ENCODE results near the gene PINLYP. TPM values are rescaled to one million over a fixed set of nuclear protein-coding genes. Genes with fewer than 3 reads are reported as not detected.
A peak's percentile ranks its signal among the peaks of the same experiment; 100 is the strongest.

PINLYP gene
- total RNA-seq, 2 experiments from 2014 or later: 9.7 to 12.3 TPM

DNA sequence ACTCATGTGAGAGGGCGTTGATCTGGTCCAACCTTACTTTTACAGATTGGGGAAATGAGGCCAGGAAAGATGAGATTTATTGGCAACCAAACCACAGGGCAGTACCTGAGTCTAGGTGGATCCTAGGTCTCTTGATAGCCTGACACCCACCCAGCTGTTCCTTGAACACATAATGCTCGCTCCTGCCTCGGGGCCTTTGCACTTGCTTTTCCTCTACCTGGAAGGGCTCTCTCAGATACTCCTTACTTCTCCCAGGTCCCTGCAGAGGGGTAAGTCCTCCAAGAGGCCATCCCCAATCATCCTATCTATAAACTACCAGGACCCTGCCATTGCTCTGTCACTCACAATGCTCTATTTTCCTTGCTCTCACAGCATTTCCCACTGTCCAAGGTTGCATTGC, 35.2 kb upstream of the PINLYP start:
- TF ChIP-seq, protein P1, sequence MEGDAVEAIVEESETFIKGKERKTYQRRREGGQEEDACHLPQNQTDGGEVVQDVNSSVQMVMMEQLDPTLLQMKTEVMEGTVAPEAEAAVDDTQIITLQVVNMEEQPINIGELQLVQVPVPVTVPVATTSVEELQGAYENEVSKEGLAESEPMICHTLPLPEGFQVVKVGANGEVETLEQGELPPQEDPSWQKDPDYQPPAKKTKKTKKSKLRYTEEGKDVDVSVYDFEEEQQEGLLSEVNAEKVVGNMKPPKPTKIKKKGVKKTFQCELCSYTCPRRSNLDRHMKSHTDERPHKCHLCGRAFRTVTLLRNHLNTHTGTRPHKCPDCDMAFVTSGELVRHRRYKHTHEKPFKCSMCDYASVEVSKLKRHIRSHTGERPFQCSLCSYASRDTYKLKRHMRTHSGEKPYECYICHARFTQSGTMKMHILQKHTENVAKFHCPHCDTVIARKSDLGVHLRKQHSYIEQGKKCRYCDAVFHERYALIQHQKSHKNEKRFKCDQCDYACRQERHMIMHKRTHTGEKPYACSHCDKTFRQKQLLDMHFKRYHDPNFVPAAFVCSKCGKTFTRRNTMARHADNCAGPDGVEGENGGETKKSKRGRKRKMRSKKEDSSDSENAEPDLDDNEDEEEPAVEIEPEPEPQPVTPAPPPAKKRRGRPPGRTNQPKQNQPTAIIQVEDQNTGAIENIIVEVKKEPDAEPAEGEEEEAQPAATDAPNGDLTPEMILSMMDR (IDR thresholded peaks at IDR 0.05): no peak
- POLR2A ChIA-PET: no interaction called here
- intact Hi-C loops (cut with micrococcal nuclease): no loop called here
- ATAC-seq (no peak), DNase-seq (no peak)
- H3K27me3 Mint-ChIP-seq: no peaks in the 10 kb centered on the region
- H3K4me3 Mint-ChIP-seq: no peak overlapping the region
- peaks cover under 1% of the 10 kb centered on the region for H3K4me1 Mint-ChIP-seq (ENCODE audit: low read depth)
- H3K36me3 Mint-ChIP-seq (ENCODE audit: low read depth): peaks cover 38% of the 10 kb centered on the region
- CTCF ChIA-PET: interaction anchor here (1.9 kb wide), 1 partner anchor 15 kb away, joined by 8 read pairs; no protein-coding TSS in a partner anchor
- H3K9me3 Mint-ChIP-seq: peaks cover 3% of the 10 kb centered on the region
- no peak overlapping the region for H3K27ac Mint-ChIP-seq

DNA sequence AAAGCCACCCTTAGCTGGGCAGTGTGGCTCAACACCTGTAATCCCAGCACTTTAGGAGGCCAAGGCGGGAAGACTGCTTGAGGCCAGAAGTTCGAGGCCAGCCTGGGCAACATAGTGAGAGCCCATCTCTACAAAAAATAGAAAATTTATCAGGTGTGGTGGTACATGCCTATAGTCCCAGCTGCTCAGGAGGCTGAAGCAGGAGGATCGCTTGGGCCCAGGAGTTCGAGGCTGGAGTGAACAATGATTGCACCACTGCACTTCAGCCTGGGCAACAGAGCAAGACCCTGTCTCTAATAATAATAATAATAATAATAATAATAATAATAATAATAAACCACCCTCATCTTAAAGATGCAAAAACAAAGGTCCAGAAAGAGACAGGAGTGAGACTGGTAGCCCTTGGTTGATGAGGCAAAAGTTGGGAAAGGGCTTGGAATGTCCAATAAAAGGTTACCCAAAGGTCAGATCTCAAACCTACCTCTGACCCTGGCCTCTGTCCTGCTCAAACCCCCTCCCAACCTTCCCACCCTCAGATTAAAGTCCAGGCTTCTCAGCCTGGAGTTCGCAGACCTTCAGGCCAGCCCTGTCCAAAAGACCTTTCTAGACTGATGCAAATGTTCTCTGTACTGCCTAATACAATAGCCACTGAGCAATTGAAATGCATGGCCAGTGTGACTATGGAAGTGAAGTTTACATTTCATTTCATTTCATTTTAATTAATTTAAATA, 33.5 kb upstream of the PINLYP start:
- intact Hi-C loops (cut with micrococcal nuclease): no loop called here
- H3K27ac Mint-ChIP-seq: no peak overlapping the region

DNA sequence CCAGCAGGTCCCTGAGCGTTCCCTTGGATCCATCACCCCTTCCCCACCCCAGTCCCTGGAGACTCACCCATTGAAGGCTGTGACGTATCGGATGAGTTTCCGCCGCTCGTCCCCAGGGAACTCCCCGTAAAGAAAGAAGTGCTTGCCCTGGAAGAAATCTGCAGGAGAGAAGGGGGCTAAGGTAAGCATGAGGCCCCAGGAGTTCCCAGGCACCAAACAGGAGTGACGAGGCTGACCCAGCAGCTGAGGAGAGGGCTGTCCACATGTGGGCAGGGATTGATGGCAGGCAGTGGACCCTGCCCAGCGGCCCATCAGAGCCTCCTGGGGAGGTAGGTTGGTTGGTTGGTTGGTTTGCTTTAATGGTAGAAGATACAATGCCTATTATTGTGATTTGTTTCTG, 31.5 kb upstream of the PINLYP start:
- H3K4me3 Mint-ChIP-seq: no peak overlapping the region

More for the DNA sequence above, 33.5 kb upstream of the PINLYP start:
- Mint-ChIP-seq H3K4me3 (no peak overlapping the region), H3K9me3 (peaks cover 3% of the 10 kb centered on the region), H3K27me3 (no peaks in the 10 kb centered on the region), H3K4me1 (ENCODE audit: low read depth) (no peaks in the 10 kb centered on the region), H3K36me3 (ENCODE audit: low read depth) (peaks cover 38% of the 10 kb centered on the region)
- DNase-seq: no peak
- ChIA-PET CTCF (interaction anchor here (1.9 kb wide), 1 partner anchor 13 kb away, joined by 8 read pairs; no protein-coding TSS in a partner anchor), POLR2A (interaction anchor here (1.3 kb wide), 1 partner anchor 11 kb away, joined by 3 read pairs; no protein-coding TSS in a partner anchor)
- ATAC-seq: no peak
- TF ChIP-seq, protein P1 (IDR thresholded peaks at IDR 0.05): no peak

DNA sequence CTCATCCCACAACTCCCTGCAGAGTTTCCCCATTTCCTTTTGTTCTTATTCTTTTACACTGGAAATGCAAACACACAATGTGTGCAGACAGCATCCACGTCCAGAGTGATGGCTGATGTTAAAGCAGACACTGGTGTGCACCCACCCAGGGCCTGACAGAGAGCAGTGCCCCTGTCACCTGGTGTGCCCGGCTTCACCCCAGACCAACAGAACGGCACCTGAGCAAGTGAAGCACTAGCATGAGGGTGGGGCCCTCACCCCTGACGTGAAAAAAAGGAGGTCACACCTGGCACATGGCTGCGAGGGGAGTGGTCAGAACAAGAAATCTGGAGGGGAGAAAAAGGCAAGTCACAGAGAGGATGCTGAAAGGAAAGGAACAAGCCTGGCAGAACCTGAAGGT, 30.3 kb upstream of the PINLYP start:
- TF ChIP-seq, protein P1 (IDR thresholded peaks at IDR 0.05): no peak
- intact Hi-C loops (cut with micrococcal nuclease): no loop called here
- Mint-ChIP-seq H3K4me1 (ENCODE audit: low read depth) (no peaks in the 10 kb centered on the region), H3K36me3 (ENCODE audit: low read depth) (peaks cover 15% of the 10 kb centered on the region), H3K27me3 (no peaks in the 10 kb centered on the region), H3K27ac (peak overlapping the region; percentile 55), H3K4me3 (no peak overlapping the region), H3K9me3 (no peaks in the 10 kb centered on the region)
- DNase-seq (no peak), ATAC-seq (no peak)
- CTCF ChIA-PET: interaction anchor here (1.9 kb wide), 1 partner anchor 10 kb away, joined by 9 read pairs; no protein-coding TSS in a partner anchor
- POLR2A ChIA-PET: no interaction called here

More for the DNA sequence above, 31.5 kb upstream of the PINLYP start:
- H3K27me3 Mint-ChIP-seq: no peaks in the 10 kb centered on the region
- H3K4me1 Mint-ChIP-seq (ENCODE audit: low read depth): no peaks in the 10 kb centered on the region
- CTCF ChIA-PET: interaction anchor here (1.4 to 1.9 kb wide), 2 partner anchors 11 to 16 kb away, joined by 3 to 9 read pairs; no protein-coding TSS in a partner anchor
- intact Hi-C loops (cut with micrococcal nuclease): no loop called here
- POLR2A ChIA-PET: no interaction called here
- TF ChIP-seq, protein P1 (IDR thresholded peaks at IDR 0.05): no peak
- ATAC-seq (no peak), DNase-seq (no peak)
- no peak overlapping the region for H3K27ac Mint-ChIP-seq
- peaks cover 3% of the 10 kb centered on the region for H3K9me3 Mint-ChIP-seq
- peaks cover 23% of the 10 kb centered on the region for H3K36me3 Mint-ChIP-seq (ENCODE audit: low read depth)

DNA sequence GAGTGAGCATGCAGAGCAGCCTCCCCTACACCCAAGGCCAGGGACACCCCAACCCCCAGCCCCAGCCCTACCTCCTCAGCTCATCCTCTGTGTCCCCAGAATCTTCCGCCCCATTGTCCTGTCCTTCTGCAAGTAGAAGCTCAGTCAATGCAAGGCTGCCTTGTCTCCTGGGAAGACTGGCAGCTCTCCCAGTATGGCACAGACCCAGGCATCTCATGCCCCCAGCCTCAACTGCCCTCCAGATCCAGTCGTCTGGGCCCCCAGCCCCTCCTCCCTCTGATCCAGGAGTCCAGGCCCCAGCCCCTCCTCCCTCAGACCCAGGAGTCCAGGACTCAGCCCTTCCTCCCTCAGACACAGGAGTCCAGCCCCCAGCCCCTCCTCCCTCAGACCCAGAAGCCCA, 29.6 kb upstream of the PINLYP start:
- DNase-seq: no peak
- Mint-ChIP-seq H3K36me3 (ENCODE audit: low read depth) (peaks cover 13% of the 10 kb centered on the region), H3K27me3 (no peaks in the 10 kb centered on the region), H3K27ac (no peak overlapping the region), H3K9me3 (no peaks in the 10 kb centered on the region), H3K4me1 (ENCODE audit: low read depth) (no peaks in the 10 kb centered on the region), H3K4me3 (no peak overlapping the region)
- ATAC-seq: no peak
- ChIA-PET POLR2A (no interaction called here), CTCF (interaction anchor here (1.2 to 1.9 kb wide), 2 partner anchors 9 kb away, joined by 4 to 9 read pairs; no protein-coding TSS in a partner anchor)
- TF ChIP-seq, protein P1 (IDR thresholded peaks at IDR 0.05): no peak
- intact Hi-C loops (cut with micrococcal nuclease): no loop called here

Measured in activated CD8-positive, alpha-beta T cell treated with anti-CD3 and anti-CD28 coated beads for 36 hours (primary cell).